Neutrophil (primary cell): Measurements from ENCODE around the gene CNTN2.

Source experiments
- H3K27ac ChIP-seq: fragments of 200-600 bp; sonication (generic); 2 replicates; pipeline ENCODE4 v1.5.1; 2016; ENCODE audit warnings: mild to moderate bottlenecking, moderate library complexity
- H3K27me3 ChIP-seq: fragments of 200-600 bp; sonication (generic); 2 replicates; pipeline ENCODE4 v1.6.0; 2016; ENCODE audit warnings: mild to moderate bottlenecking
- H3K36me3 ChIP-seq: fragments of 200-600 bp; sonication (generic); 2 replicates; pipeline ENCODE4 v1.5.1; 2017
- H3K4me1 ChIP-seq, 2 experiments: fragments of 200-600 bp in 1 of 2; sonication (generic) in 1 of 2; 1 replicate in 1 of 2; 2 replicates in 1 of 2; pipeline versions ENCODE4 v1.5.1 to v1.6.1; 2013 to 2016; ENCODE audit warnings: low read depth in 1 of 2, low read length in 1 of 2, mild to moderate bottlenecking in 1 of 2, moderate library complexity in 1 of 2; ENCODE audit not compliant: control insufficient read depth in 1 of 2, insufficient read depth in 1 of 2
- H3K4me3 ChIP-seq, 2 experiments: fragments of 200-600 bp in 1 of 2; sonication (generic) in 1 of 2; 1 replicate in 1 of 2; 2 replicates in 1 of 2; pipeline ENCODE4 v1.5.1; 2013 to 2016; ENCODE audit warnings: low read depth in 1 of 2, low read length in 1 of 2, mild to moderate bottlenecking in 1 of 2, moderate library complexity in 1 of 2
- H3K9me3 ChIP-seq: fragments of 200-600 bp; sonication (generic); 2 replicates; pipeline ENCODE4 v1.5.1; 2016
- CTCF ChIP-seq: fragments of 200-600 bp; sonication (generic); IDR thresholded peaks from 2 replicates; pipeline ENCODE4 v1.5.1; 2016; ENCODE audit warnings: antibody characterized with exemption

CNTN2 gene

GRCh38 chr1:205076245-205076761 is 33.3 kb downstream of the CNTN2 start:
- Histone ChIP-seq H3K27ac (no peak overlapping the region), H3K27me3 (no peaks in the 10 kb centered on the region), H3K4me3 (no peak overlapping the region), H3K36me3 (no peaks in the 10 kb centered on the region), H3K4me1 (no peaks in the 10 kb centered on the region), H3K9me3 (no peaks in the 10 kb centered on the region)
- no peak for TF ChIP-seq CTCF

- H3K4me1 ChIP-seq, result no peaks in the 10 kb centered on the region
- no peak for TF ChIP-seq CTCF
- H3K4me3 ChIP-seq, result no peak overlapping the region
- no peaks in the 10 kb centered on the region for H3K27me3 ChIP-seq
- H3K36me3 ChIP-seq, result no peaks in the 10 kb centered on the region
- H3K9me3 ChIP-seq, result no peaks in the 10 kb centered on the region
- no peak overlapping the region for H3K27ac ChIP-seq
Observed at GRCh38 chr1:205077158-205077933, 34.3 kb downstream of the CNTN2 start.

GRCh38 chr1:205077934-205078311 is 34.9 kb downstream of the CNTN2 start:
- Histone ChIP-seq H3K9me3 (no peaks in the 10 kb centered on the region), H3K36me3 (no peaks in the 10 kb centered on the region), H3K4me1 (no peaks in the 10 kb centered on the region), H3K4me3 (no peak overlapping the region), H3K27ac (no peak overlapping the region), H3K27me3 (no peaks in the 10 kb centered on the region)
- TF ChIP-seq CTCF, result no peak

- H3K9me3 ChIP-seq, result no peaks in the 10 kb centered on the region
- H3K4me1 ChIP-seq, result no peaks in the 10 kb centered on the region
- TF ChIP-seq CTCF, result no peak
- H3K27me3 ChIP-seq, result no peaks in the 10 kb centered on the region
- no peak overlapping the region for H3K4me3 ChIP-seq
- peaks cover 42% of the 10 kb centered on the region for H3K36me3 ChIP-seq
- H3K27ac ChIP-seq, result no peak overlapping the region
Observed at GRCh38 chr1:205082431-205082830, 39.4 kb downstream of the CNTN2 start.

GRCh38 chr1:205084360-205084759 is 41.3 kb downstream of the CNTN2 start, which contains the start of gene TMEM81:
Gene TMEM81, minus strand, starts transcription at chr1:205084460. Its CDS starts 140 bp downstream, at chr1:205084320.
- TF ChIP-seq CTCF, result no peak
- no peaks in the 10 kb centered on the region for H3K4me1 ChIP-seq
- H3K4me3 ChIP-seq, result no peak within 1 kb of the TSS
- H3K36me3 ChIP-seq, result peaks cover 61% of the 10 kb centered on the region
- no peaks in the 10 kb centered on the region for H3K9me3 ChIP-seq
- H3K27me3 ChIP-seq, result no peaks in the 10 kb centered on the region
- no peak within 1 kb of the TSS for H3K27ac ChIP-seq
